Amniotic stem cell (primary cell): ENCODE data around the gene SLC2A4RG.
"Not testable (repeated sequence)": the region's sequence is repeated elsewhere in the genome, so short reads cannot be mapped to it uniquely, and the experiment has no call there.

Experiments used
- DNase-seq: peaks from one replicate; lab custom pipeline; 2025; lab: John Stamatoyannopoulos, UW

Gene SLC2A4RG

GRCh38 chr20:63755933-63756647 lies 16.5 kb downstream of the SLC2A4RG start:
- DNase-seq, result no peak

- DNase-seq, result no peak
Measured at GRCh38 chr20:63756648-63756991, 17.0 kb downstream of the SLC2A4RG start.

- no peak for DNase-seq
Measured at GRCh38 chr20:63758152-63758551, 18.6 kb downstream of the SLC2A4RG start.

- DNase-seq, result no peak
Measured at GRCh38 chr20:63759377-63759901, 19.9 kb downstream of the SLC2A4RG start.

GRCh38 chr20:63765082-63765873 lies 25.7 kb downstream of the SLC2A4RG start:
- no peak for DNase-seq

GRCh38 chr20:63765902-63766301 lies 26.3 kb downstream of the SLC2A4RG start:
- no peak for DNase-seq

GRCh38 chr20:63766695-63767426 lies 27.3 kb downstream of the SLC2A4RG start:
- no peak for DNase-seq

- no peak for DNase-seq
Measured at GRCh38 chr20:63767456-63767855, 27.9 kb downstream of the SLC2A4RG start.

- no peak for DNase-seq
Measured at GRCh38 chr20:63767886-63768285, 28.3 kb downstream of the SLC2A4RG start.

- no peak for DNase-seq
Measured at GRCh38 chr20:63768591-63769515, 29.3 kb downstream of the SLC2A4RG start.

GRCh38 chr20:63769891-63770474 lies 30.4 kb downstream of the SLC2A4RG start:
- no peak for DNase-seq

GRCh38 chr20:63771046-63771707 lies 31.6 kb downstream of the SLC2A4RG start:
- no peak for DNase-seq

GRCh38 chr20:63772781-63773518 lies 33.4 kb downstream of the SLC2A4RG start:
- DNase-seq, result no peak

GRCh38 chr20:63773571-63774241 lies 34.1 kb downstream of the SLC2A4RG start:
- no peak for DNase-seq

- DNase-seq, result no peak
Measured at GRCh38 chr20:63774306-63774705, 34.7 kb downstream of the SLC2A4RG start.

GRCh38 chr20:63775096-63775978 lies 35.8 kb downstream of the SLC2A4RG start:
- DNase-seq, result no peak

GRCh38 chr20:63776875-63777274 lies 37.3 kb downstream of the SLC2A4RG start:
- not testable (repeated sequence) for DNase-seq

GRCh38 chr20:63777614-63778013 lies 38.0 kb downstream of the SLC2A4RG start:
- DNase-seq, result no peak
